Kidney epithelial cell (primary cell): ENCODE data around the gene DOCK3. TPM values are rescaled to one million over a fixed set of nuclear protein-coding genes. Genes with fewer than 3 reads are reported as not detected.

Source experiments
- DNase-seq: peaks from one replicate; pipeline ENCODE4 v3.0.0-alpha.2; 2010; ENCODE audit warnings: low read depth
- H3K27me3 ChIP-seq: 2 replicates; pipeline ENCODE4 v1.6.0; 2011; ENCODE audit warnings: low read length; ENCODE audit not compliant: control insufficient read depth, insufficient read depth
- H3K36me3 ChIP-seq: 2 replicates; pipeline ENCODE4 v1.5.1; 2011; ENCODE audit warnings: low read length; ENCODE audit not compliant: control insufficient read depth, insufficient read depth
- H3K4me3 ChIP-seq: 2 replicates; pipeline ENCODE4 v1.5.1; 2011; ENCODE audit warnings: low read depth, mild to moderate bottlenecking, control low read depth, low read length
- total RNA-seq: library from RNA; depleted of rRNA; stranded (reverse); fragments of >200 nt; gene quantifications from 2 replicates; pipeline ENCODE4 v1.2.3, GENCODE V29; 2015
- TF ChIP-seq, protein P1 (sequence below): IDR thresholded peaks from 2 replicates; pipeline ENCODE4 v1.5.1; 2011; ENCODE audit warnings: mild to moderate bottlenecking, moderate library complexity, low read length, control low read depth, inconsistent platforms; ENCODE audit not compliant: insufficient read depth, poor library complexity, severe bottlenecking

Gene DOCK3, protein sequence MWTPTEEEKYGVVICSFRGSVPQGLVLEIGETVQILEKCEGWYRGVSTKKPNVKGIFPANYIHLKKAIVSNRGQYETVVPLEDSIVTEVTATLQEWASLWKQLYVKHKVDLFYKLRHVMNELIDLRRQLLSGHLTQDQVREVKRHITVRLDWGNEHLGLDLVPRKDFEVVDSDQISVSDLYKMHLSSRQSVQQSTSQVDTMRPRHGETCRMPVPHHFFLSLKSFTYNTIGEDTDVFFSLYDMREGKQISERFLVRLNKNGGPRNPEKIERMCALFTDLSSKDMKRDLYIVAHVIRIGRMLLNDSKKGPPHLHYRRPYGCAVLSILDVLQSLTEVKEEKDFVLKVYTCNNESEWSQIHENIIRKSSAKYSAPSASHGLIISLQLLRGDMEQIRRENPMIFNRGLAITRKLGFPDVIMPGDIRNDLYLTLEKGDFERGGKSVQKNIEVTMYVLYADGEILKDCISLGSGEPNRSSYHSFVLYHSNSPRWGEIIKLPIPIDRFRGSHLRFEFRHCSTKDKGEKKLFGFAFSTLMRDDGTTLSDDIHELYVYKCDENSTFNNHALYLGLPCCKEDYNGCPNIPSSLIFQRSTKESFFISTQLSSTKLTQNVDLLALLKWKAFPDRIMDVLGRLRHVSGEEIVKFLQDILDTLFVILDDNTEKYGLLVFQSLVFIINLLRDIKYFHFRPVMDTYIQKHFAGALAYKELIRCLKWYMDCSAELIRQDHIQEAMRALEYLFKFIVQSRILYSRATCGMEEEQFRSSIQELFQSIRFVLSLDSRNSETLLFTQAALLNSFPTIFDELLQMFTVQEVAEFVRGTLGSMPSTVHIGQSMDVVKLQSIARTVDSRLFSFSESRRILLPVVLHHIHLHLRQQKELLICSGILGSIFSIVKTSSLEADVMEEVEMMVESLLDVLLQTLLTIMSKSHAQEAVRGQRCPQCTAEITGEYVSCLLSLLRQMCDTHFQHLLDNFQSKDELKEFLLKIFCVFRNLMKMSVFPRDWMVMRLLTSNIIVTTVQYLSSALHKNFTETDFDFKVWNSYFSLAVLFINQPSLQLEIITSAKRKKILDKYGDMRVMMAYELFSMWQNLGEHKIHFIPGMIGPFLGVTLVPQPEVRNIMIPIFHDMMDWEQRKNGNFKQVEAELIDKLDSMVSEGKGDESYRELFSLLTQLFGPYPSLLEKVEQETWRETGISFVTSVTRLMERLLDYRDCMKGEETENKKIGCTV (N-terminal part only)
- total RNA-seq = 1.4 and 1.7 TPM in 2 replicates

DNA sequence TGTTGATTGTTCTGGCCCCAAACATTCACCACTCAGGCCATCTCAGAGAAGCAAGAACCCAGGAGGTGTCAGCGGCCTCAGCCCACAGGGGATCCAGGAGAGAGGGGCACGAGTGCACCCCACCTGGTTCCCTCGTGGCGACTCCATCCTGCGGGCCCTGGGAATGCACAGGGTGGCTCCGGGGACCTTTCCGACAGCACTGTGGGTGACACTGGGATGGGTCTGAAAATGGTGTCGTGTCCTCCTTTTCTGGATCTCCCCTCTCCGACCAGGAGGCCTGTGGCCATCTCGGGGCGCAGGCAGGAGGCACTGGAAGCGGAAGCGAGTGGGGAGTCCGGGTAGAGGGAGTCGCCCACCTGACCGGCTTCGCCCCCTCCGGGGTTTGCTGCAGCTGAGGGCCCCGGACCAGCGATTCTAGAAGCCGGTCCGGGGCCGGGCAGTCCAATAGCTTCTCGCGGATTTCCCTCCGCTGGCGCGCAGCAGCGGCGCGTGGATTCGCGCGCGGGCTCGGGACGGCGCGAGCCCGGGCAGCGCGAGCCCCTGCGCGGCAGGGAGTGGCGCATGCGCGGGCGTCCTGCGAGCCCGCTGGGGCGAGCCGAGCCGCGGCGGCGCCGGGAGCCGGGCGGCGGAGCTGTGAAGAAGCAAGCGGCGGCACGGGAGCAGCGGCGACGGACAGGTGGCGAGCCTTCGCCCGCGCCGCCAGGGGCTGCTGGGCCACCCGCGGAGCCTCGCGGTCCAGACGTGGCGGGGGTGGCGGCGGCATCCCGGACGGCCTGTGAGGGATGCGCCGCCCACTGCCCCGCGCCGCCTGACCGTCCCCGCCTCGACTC lies at the start of gene DOCK3:
TSS of gene DOCK3 (plus strand) at position 579 of the 830 bp plus-strand sequence. CDS start 337 bp downstream, outside the sequence.
- Histone ChIP-seq H3K4me3 (peak within 1 kb of the TSS; percentile 39), H3K36me3 (no peaks in the 10 kb centered on the region), H3K27me3 (peaks cover 26% of the 10 kb centered on the region)
- DNase-seq = no peak
- TF ChIP-seq, protein P1, sequence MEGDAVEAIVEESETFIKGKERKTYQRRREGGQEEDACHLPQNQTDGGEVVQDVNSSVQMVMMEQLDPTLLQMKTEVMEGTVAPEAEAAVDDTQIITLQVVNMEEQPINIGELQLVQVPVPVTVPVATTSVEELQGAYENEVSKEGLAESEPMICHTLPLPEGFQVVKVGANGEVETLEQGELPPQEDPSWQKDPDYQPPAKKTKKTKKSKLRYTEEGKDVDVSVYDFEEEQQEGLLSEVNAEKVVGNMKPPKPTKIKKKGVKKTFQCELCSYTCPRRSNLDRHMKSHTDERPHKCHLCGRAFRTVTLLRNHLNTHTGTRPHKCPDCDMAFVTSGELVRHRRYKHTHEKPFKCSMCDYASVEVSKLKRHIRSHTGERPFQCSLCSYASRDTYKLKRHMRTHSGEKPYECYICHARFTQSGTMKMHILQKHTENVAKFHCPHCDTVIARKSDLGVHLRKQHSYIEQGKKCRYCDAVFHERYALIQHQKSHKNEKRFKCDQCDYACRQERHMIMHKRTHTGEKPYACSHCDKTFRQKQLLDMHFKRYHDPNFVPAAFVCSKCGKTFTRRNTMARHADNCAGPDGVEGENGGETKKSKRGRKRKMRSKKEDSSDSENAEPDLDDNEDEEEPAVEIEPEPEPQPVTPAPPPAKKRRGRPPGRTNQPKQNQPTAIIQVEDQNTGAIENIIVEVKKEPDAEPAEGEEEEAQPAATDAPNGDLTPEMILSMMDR = no peak

DNA sequence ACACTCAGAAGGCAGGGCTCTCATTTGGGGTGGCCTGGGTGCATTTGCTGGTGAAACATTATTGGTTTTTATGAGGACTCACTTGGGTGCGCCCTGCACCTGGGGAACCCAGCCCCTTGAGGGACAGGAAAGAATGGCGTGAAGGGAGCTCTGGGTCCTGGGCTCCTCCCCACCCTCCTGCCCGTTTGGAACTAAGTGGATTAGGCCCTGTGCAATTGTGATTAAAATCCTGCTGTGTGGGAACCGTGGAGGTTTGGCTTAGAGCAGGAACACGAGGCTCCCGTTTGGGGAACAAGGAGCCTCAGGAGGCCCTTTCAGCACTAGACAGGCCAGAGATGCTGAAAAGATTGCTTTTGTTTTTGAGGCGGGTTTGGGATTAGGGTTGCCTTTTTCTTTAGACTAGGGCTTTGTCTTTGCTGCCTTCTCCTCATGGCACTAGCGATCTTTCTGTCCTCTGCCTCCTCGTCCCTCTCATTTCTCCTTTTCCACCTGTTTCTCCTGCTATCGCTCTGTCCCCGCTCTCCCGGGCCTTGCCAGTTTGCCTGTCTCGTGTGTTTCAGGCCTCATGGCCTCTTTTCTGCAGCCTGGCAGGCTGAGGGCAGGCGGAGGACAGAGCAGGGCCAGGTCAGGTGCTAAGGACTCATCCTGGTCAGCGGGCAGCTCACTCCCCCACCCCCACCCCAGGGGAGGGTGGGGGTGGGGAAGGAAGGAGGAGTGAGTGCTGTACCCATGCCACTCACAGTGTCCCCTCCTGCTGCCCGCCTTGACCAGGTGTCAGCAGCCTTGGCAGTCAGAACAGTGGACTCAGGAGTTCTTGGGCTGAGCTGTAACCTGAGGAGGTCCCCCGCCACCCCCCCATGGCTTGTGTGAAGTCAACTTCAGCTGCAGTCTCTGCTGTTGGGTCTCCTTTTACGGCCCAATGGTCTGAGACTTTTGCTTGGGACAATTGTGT lies 49.2 kb upstream of the DOCK3 start:
- TF ChIP-seq, protein P1 = no peak
- no peaks in the 10 kb centered on the region for H3K36me3 ChIP-seq
- DNase-seq = no peak
- H3K4me3 ChIP-seq = no peak overlapping the region
- H3K27me3 ChIP-seq = no peaks in the 10 kb centered on the region

DNA sequence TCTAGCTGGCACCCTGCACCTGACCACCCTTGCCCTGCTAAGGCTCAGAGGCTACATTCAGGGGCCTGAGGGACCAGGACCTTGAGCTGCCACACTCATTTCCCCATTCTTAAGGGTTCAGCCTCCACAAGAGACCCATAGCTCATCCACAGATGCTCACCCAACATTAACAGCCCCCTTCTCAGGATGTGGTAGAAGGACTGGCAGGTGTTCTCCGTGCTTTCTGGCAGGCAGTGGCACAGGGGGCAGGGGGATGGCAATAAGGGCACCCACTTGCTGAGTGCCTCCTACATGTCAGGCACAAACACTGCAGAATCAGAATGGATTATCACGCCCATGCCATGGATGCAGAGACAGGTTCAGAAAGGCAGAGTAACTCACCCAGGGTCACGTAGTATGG lies 48.3 kb upstream of the DOCK3 start:
- no peaks in the 10 kb centered on the region for H3K27me3 ChIP-seq
- DNase-seq = no peak
- TF ChIP-seq, protein P1 = no peak
- H3K36me3 ChIP-seq = no peaks in the 10 kb centered on the region
- H3K4me3 ChIP-seq = no peak overlapping the region

DNA sequence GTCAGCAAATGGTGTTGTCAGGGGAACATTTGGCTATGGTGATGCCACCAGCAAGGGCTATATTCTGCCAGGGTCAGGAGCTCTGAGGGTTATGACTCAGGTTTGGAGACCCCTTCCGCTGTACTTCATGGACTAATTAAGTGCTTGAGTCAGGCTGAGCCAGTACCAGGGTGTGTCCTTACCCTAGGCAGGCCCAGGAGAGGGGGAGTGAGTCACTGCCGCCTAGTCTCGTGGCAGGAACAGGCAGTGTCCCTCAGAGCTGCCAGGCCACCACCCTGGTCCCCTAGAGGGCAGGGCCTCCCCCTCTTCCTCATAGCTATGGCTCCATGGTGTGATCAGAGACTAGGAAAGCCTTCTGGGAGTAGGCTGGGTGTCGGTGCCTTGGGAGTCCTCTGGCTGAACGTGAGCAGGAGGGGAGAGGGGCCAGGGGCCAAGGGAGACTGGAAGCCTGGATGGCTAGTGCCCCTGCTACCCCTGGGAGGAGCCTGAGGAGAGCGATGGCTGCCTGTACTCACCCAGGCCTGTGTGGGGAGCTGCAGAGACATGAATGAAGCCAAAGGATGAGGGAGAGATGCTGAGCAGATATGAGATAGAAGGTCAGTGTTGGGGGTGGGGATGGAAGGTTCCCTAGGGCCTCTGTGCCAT lies 47.2 kb upstream of the DOCK3 start:
- Histone ChIP-seq H3K27me3 (no peaks in the 10 kb centered on the region), H3K36me3 (no peaks in the 10 kb centered on the region), H3K4me3 (no peak overlapping the region)
- TF ChIP-seq, protein P1 = peak; percentile 31
- peak; percentile 85 for DNase-seq
